SK-N-SH (cell line): ENCODE data around the gene PDE6G.

ENCODE experiments used
- EP300 ChIP-seq, 2 experiments: IDR thresholded peaks; 2 replicates each; pipeline versions ENCODE4 v1.4.0 to v1.6.1; 2012; ENCODE audit warnings: borderline replicate concordance in 1 of 2, low read depth in 1 of 2, low read length in 1 of 2
- EZH2phosphoT487 ChIP-seq: fragments of 200-600 bp; sonication (generic); IDR thresholded peaks from 2 replicates; pipeline ENCODE4 v1.6.1; 2017; ENCODE audit warnings: low read depth, mixed run types, mild to moderate bottlenecking, antibody characterized with exemption, moderate library complexity, borderline replicate concordance
- GATA2 ChIP-seq: sonication (generic); formaldehyde crosslinking; IDR thresholded peaks from 2 replicates; pipeline ENCODE4 v1.5.0; 2020; ENCODE audit warnings: mild to moderate bottlenecking, missing genetic modification reagents
- RAD21 ChIP-seq: IDR thresholded peaks from 2 replicates; pipeline ENCODE4 v1.6.1; 2012; ENCODE audit warnings: mild to moderate bottlenecking, low read length
- SMC3 ChIP-seq: IDR thresholded peaks from 2 replicates; pipeline ENCODE4 v1.6.1; 2012; ENCODE audit warnings: low read depth, low read length, improper control_type of control experiment
- TF ChIP-seq, protein P1 (sequence below): fragments of 200-600 bp; sonication (generic); IDR thresholded peaks from 2 replicates; pipeline ENCODE4 v1.6.1; 2017; ENCODE audit warnings: antibody characterized with exemption, mild to moderate bottlenecking, moderate library complexity
- TF ChIP-seq, protein P2 (sequence below): fragments of 150-350 bp; IDR thresholded peaks from 2 replicates; pipeline ENCODE4 v1.6.1; 2017; ENCODE audit warnings: antibody characterized with exemption, low read length, low read depth, borderline replicate concordance

DNA sequence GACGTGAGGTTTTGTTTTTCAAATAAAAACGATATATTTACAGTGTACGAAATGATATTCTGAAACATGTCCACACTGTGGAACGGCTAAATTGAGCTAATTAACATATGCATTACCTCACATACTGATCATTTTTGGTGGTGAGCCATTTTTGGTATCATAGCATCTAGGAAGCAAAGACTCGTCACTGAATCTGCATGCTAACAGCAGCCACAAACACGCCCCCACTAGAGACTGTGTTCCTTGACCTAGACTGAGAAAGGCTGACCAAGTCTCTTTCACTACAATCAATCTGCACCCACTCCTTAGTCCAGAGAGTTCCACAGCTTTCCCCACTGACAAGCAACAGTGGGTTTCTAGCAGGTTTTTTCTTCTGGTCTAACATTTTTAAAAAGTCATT, 48.9 kb downstream of the PDE6G start:
- TF ChIP-seq RAD21 (no peak), EZH2phosphoT487 (no peak), EP300 (IDR thresholded peaks at IDR 0.05; ENCODE audit: borderline replicate concordance in 1 of 2, low read depth in 1 of 2, low read length in 1 of 2) (no peak), SMC3 (no peak), GATA2 (no peak)
- TF ChIP-seq, protein P1, sequence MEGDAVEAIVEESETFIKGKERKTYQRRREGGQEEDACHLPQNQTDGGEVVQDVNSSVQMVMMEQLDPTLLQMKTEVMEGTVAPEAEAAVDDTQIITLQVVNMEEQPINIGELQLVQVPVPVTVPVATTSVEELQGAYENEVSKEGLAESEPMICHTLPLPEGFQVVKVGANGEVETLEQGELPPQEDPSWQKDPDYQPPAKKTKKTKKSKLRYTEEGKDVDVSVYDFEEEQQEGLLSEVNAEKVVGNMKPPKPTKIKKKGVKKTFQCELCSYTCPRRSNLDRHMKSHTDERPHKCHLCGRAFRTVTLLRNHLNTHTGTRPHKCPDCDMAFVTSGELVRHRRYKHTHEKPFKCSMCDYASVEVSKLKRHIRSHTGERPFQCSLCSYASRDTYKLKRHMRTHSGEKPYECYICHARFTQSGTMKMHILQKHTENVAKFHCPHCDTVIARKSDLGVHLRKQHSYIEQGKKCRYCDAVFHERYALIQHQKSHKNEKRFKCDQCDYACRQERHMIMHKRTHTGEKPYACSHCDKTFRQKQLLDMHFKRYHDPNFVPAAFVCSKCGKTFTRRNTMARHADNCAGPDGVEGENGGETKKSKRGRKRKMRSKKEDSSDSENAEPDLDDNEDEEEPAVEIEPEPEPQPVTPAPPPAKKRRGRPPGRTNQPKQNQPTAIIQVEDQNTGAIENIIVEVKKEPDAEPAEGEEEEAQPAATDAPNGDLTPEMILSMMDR, result no peak
- TF ChIP-seq, protein P2, sequence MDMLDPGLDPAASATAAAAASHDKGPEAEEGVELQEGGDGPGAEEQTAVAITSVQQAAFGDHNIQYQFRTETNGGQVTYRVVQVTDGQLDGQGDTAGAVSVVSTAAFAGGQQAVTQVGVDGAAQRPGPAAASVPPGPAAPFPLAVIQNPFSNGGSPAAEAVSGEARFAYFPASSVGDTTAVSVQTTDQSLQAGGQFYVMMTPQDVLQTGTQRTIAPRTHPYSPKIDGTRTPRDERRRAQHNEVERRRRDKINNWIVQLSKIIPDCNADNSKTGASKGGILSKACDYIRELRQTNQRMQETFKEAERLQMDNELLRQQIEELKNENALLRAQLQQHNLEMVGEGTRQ, result no peak
